Neural cell (in vitro differentiated cells): ENCODE data around the gene BCL2L11.

Experiments used
- EP300 ChIP-seq: fragments of 450-650 bp; conservative IDR thresholded peaks from 2 replicates; pipeline ENCODE4 v1.6.1; 2014; ENCODE audit warnings: antibody characterized with exemption, mild to moderate bottlenecking, moderate library complexity; ENCODE audit not compliant: poor library complexity, severe bottlenecking
- POLR2AphosphoS5 ChIP-seq: IDR thresholded peaks from 2 replicates; pipeline ENCODE4 v1.6.1; 2012
- RAD21 ChIP-seq: fragments of 450-650 bp; conservative IDR thresholded peaks from 2 replicates; pipeline ENCODE4 v1.6.1; 2014; ENCODE audit warnings: antibody characterized with exemption, mild to moderate bottlenecking, moderate library complexity
- TF ChIP-seq, protein P1 (sequence below): fragments of 450-650 bp; IDR thresholded peaks from 2 replicates; pipeline ENCODE4 v1.5.1; 2014; ENCODE audit warnings: antibody characterized with exemption, mild to moderate bottlenecking, moderate library complexity; ENCODE audit not compliant: poor library complexity, severe bottlenecking

DNA sequence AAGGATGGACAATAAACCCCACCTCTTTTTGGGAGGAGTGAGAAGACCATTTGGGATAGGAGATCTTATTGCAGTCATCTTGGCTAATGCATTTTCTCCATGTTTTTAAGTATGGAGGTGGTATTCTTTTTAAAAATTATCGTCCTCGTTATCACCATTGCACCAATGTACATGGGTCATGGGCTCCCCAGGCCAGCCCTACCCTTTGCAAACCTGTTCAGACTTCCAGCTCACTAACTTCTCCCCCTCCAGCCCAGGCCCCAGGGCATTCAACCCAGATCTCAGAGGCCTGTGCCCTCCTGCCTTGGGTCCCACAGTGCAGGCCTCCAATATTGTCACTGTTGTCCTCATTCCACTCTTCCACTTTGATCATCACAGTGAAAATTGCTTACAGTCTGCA is 68.4 kb downstream of the BCL2L11 start:
- TF ChIP-seq, protein P1, sequence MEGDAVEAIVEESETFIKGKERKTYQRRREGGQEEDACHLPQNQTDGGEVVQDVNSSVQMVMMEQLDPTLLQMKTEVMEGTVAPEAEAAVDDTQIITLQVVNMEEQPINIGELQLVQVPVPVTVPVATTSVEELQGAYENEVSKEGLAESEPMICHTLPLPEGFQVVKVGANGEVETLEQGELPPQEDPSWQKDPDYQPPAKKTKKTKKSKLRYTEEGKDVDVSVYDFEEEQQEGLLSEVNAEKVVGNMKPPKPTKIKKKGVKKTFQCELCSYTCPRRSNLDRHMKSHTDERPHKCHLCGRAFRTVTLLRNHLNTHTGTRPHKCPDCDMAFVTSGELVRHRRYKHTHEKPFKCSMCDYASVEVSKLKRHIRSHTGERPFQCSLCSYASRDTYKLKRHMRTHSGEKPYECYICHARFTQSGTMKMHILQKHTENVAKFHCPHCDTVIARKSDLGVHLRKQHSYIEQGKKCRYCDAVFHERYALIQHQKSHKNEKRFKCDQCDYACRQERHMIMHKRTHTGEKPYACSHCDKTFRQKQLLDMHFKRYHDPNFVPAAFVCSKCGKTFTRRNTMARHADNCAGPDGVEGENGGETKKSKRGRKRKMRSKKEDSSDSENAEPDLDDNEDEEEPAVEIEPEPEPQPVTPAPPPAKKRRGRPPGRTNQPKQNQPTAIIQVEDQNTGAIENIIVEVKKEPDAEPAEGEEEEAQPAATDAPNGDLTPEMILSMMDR = no peak
- TF ChIP-seq EP300 = no peak
- TF ChIP-seq POLR2AphosphoS5 = no peak
- TF ChIP-seq RAD21 = no peak
